GM23338 (cell line): Measurements from ENCODE around the gene NT5C.

ENCODE experiments used
- CREB1 ChIP-seq: fragments of 250-450 bp; sonication (Bioruptor Pico); IDR thresholded peaks from 2 replicates; pipeline ENCODE4 v1.5.0; 2020; ENCODE audit warnings: low read depth, mild to moderate bottlenecking, moderate library complexity
- CTCF ChIP-seq, 2 experiments: fragments of 200-600 bp in 1 of 2; sonication (generic) in 1 of 2; conservative IDR thresholded peaks; 2 replicates each; pipeline versions ENCODE4 v1.5.1 to v1.6.1; 2016 to 2017; ENCODE audit warnings: antibody characterized with exemption in 2 of 2, low read depth in 2 of 2, mild to moderate bottlenecking in 2 of 2, moderate library complexity in 1 of 2
- ETS1 ChIP-seq: IDR thresholded peaks from 2 replicates; pipeline ENCODE4 v1.6.1; 2016; ENCODE audit warnings: antibody characterized with exemption
- EZH2 ChIP-seq: fragments of 200-600 bp; sonication (generic); IDR thresholded peaks from one replicate; pipeline ENCODE4 v1.8.0; 2017; ENCODE audit warnings: antibody characterized with exemption, mild to moderate bottlenecking, low read depth; ENCODE audit not compliant: unreplicated experiment
- EZH2phosphoT487 ChIP-seq: fragments of 200-600 bp; sonication (generic); IDR thresholded peaks from one replicate; pipeline ENCODE4 v1.8.1; 2018; ENCODE audit warnings: antibody characterized with exemption; ENCODE audit not compliant: unreplicated experiment
- JUNB ChIP-seq: IDR thresholded peaks from one replicate; pipeline ENCODE4 v1.6.1; 2016; ENCODE audit warnings: antibody characterized with exemption; ENCODE audit not compliant: unreplicated experiment
- NANOG ChIP-seq: IDR thresholded peaks from 2 replicates; pipeline ENCODE4 v1.6.1; 2016; ENCODE audit warnings: antibody characterized with exemption, borderline replicate concordance
- POLR2AphosphoS5 ChIP-seq: IDR thresholded peaks from 2 replicates; pipeline ENCODE4 v1.6.1; 2016; ENCODE audit warnings: antibody characterized with exemption, low read depth
- REST ChIP-seq: IDR thresholded peaks from one replicate; pipeline ENCODE4 v1.6.1; 2018; ENCODE audit warnings: antibody characterized with exemption; ENCODE audit not compliant: unreplicated experiment
- STAT1 ChIP-seq: IDR thresholded peaks from one replicate; pipeline ENCODE4 v1.6.1; 2016; ENCODE audit warnings: antibody characterized with exemption; ENCODE audit not compliant: unreplicated experiment

GRCh38 chr17:75159196-75160031 lies 27.9 kb upstream of the NT5C start:
- TF ChIP-seq CTCF (conservative IDR thresholded peaks at IDR 0.05; ENCODE audit: low read depth in 2 of 2) (no peak), EZH2 (no peak), REST (no peak), EZH2phosphoT487 (no peak), POLR2AphosphoS5 (no peak), CREB1 (CRISPR knock-in tag) (no peak), JUNB (no peak), STAT1 (no peak), NANOG (no peak), ETS1 (no peak)
